ENCODE measurements around the gene CDRT4.
A peak's percentile ranks its signal among the peaks of the same experiment; 100 is the strongest.
"Not testable (repeated sequence)": the region's sequence is repeated elsewhere in the genome, so short reads cannot be mapped to it uniquely, and the experiment has no call there.

The CDRT4 gene

GRCh38 chr17:15467592-15467991 lies at the start of gene CDRT4:
CDRT4 (minus strand) TSS chr17:15467621; CDS start chr17:15440238, 27,383 bp downstream.
- DNase-seq, result no peak

GRCh38 chr17:15516150-15516549 lies 48.7 kb upstream of the CDRT4 start:
- DNase-seq, result no peak

- DNase-seq, result no peak
Observed at GRCh38 chr17:15514469-15514868, 47.0 kb upstream of the CDRT4 start.

- DNase-seq, result no peak
Observed at GRCh38 chr17:15513856-15514459, 46.5 kb upstream of the CDRT4 start.

GRCh38 chr17:15513058-15513791 lies 45.8 kb upstream of the CDRT4 start:
- no peak for DNase-seq

GRCh38 chr17:15512071-15512709 lies 44.8 kb upstream of the CDRT4 start:
- DNase-seq, result no peak

GRCh38 chr17:15511142-15511541 lies 43.7 kb upstream of the CDRT4 start:
- no peak for DNase-seq

- no peak for DNase-seq
Observed at GRCh38 chr17:15510361-15510760, 42.9 kb upstream of the CDRT4 start.

- DNase-seq, result no peak
Observed at GRCh38 chr17:15509095-15509494, 41.7 kb upstream of the CDRT4 start.

- no peak for DNase-seq
Observed at GRCh38 chr17:15508466-15508865, 41.0 kb upstream of the CDRT4 start.

- DNase-seq, result no peak
Observed at GRCh38 chr17:15507896-15508295, 40.5 kb upstream of the CDRT4 start.

- DNase-seq, result no peak
Observed at GRCh38 chr17:15507001-15507400, 39.6 kb upstream of the CDRT4 start.

GRCh38 chr17:15505708-15506107 lies 38.3 kb upstream of the CDRT4 start:
- not testable (repeated sequence) for DNase-seq

- DNase-seq, result no peak
Observed at GRCh38 chr17:15503731-15504130, 36.3 kb upstream of the CDRT4 start.

- peak; percentile 33 for DNase-seq
Observed at GRCh38 chr17:15502369-15503112, 35.1 kb upstream of the CDRT4 start.

GRCh38 chr17:15501793-15502192 lies 34.4 kb upstream of the CDRT4 start:
- no peak for DNase-seq

GRCh38 chr17:15501282-15501681 lies 33.9 kb upstream of the CDRT4 start:
- no peak for DNase-seq

- no peak for DNase-seq
Observed at GRCh38 chr17:15498107-15498506, 30.7 kb upstream of the CDRT4 start.

- no peak for DNase-seq
Observed at GRCh38 chr17:15496735-15497670, 29.6 kb upstream of the CDRT4 start.

GRCh38 chr17:15494821-15495220 lies 27.4 kb upstream of the CDRT4 start:
- no peak for DNase-seq

GRCh38 chr17:15493693-15494035 lies 26.2 kb upstream of the CDRT4 start:
- no peak for DNase-seq

All from NCI-H345 (cell line).